ENCODE measurements around the gene AKNAD1. TPM values are rescaled to one million over a fixed set of nuclear protein-coding genes. Genes with fewer than 3 reads are reported as not detected.

The AKNAD1 gene
- total RNA-seq, 3 donors from 2014 or later, result 2.3 to 4.1 (median 2.9) TPM

GRCh38 chr1:108878160-108878469, 21.2 kb upstream of the AKNAD1 start:
- H3K36me3 ChIP-seq, result no peaks in the 10 kb centered on the region
- TF ChIP-seq POLR2AphosphoS5 (IDR thresholded peaks at IDR 0.05), result no peak
- TF ChIP-seq, protein P1, sequence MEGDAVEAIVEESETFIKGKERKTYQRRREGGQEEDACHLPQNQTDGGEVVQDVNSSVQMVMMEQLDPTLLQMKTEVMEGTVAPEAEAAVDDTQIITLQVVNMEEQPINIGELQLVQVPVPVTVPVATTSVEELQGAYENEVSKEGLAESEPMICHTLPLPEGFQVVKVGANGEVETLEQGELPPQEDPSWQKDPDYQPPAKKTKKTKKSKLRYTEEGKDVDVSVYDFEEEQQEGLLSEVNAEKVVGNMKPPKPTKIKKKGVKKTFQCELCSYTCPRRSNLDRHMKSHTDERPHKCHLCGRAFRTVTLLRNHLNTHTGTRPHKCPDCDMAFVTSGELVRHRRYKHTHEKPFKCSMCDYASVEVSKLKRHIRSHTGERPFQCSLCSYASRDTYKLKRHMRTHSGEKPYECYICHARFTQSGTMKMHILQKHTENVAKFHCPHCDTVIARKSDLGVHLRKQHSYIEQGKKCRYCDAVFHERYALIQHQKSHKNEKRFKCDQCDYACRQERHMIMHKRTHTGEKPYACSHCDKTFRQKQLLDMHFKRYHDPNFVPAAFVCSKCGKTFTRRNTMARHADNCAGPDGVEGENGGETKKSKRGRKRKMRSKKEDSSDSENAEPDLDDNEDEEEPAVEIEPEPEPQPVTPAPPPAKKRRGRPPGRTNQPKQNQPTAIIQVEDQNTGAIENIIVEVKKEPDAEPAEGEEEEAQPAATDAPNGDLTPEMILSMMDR (IDR thresholded peaks at IDR 0.05), result no peak
- no peak for TF ChIP-seq POLR2A (IDR thresholded peaks at IDR 0.05)
- peak overlapping the region; percentile 78 to 97 (median 91) for H3K4me3 ChIP-seq
- no peaks in the 10 kb centered on the region for H3K27me3 ChIP-seq
- intact Hi-C loops (cut with DNase I; ENCODE audit: low total_unique reads), result no loop called here
- no peaks in the 10 kb centered on the region for H3K9me3 ChIP-seq
- DNase-seq (ENCODE audit: low spot score in 2 of 2), result no peak
- H3K27ac ChIP-seq, result no peak overlapping the region
- H3K4me1 ChIP-seq, result no peaks in the 10 kb centered on the region

DNA sequence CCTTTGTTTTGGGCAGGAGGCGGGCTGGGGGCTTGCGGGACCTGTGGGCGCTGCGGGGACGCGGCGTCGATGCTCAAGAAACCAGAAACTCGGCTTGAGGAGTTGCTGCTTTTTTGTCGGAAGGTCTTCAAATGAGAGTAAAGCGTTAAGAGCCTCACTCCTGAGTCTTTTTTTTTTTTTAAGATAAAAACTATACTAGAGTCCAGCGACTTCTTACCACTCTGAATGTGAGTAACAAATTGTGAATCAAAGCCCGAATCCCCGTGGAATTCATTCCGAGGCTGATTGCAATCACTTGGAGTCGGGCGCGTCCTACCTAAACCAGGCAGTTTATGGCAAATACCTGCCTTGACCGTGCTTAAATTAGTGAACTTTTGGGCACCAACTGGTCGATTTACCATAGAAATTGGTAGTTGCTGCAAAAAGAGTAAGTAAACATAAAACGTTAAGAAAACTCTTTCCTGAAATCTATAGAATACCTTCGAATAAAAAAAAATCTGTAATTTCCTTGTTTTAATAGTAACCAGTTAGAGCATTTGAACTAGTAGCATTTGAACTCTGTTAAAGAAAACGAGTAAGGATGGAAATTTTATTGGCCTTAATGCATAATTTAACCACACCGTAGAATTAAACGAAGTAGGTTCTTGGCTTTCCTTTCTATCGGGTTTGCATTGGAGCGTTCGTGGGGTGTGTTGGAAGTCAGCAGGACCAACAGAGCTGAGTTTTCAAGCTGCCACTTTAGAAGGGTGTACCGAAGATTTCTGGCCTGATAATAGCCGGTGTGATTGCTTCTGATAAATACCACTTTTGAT, 20.7 kb upstream of the AKNAD1 start:
- TF ChIP-seq POLR2A (IDR thresholded peaks at IDR 0.05) (no peak), POLR2AphosphoS5 (IDR thresholded peaks at IDR 0.05) (no peak)
- TF ChIP-seq, protein P1 (IDR thresholded peaks at IDR 0.05), result no peak
- peak overlapping the region; percentile 78 to 97 (median 91) for H3K4me3 ChIP-seq
- H3K27ac ChIP-seq, result peak overlapping the region; percentile 69
- no peak for DNase-seq (ENCODE audit: low spot score in 2 of 2)
- H3K4me1 ChIP-seq, result no peaks in the 10 kb centered on the region
- H3K9me3 ChIP-seq, result no peaks in the 10 kb centered on the region
- intact Hi-C loops (cut with DNase I; ENCODE audit: low total_unique reads), result no loop called here
- H3K27me3 ChIP-seq, result no peaks in the 10 kb centered on the region
- H3K36me3 ChIP-seq, result no peaks in the 10 kb centered on the region

GRCh38 chr1:108871050-108871724, 14.3 kb upstream of the AKNAD1 start:
- no peak for DNase-seq (ENCODE audit: low spot score in 2 of 2)
- Histone ChIP-seq H3K4me1 (no peaks in the 10 kb centered on the region), H3K4me3 (no peak overlapping the region), H3K27me3 (no peaks in the 10 kb centered on the region), H3K9me3 (no peaks in the 10 kb centered on the region), H3K36me3 (no peaks in the 10 kb centered on the region), H3K27ac (no peak overlapping the region)
- intact Hi-C loops (cut with DNase I; ENCODE audit: low total_unique reads), result no loop called here
- no peak for TF ChIP-seq POLR2A (IDR thresholded peaks at IDR 0.05)
- TF ChIP-seq, protein P1 (IDR thresholded peaks at IDR 0.05), result no peak
- no peak for TF ChIP-seq POLR2AphosphoS5 (IDR thresholded peaks at IDR 0.05)

GRCh38 chr1:108865316-108865910, 8.5 kb upstream of the AKNAD1 start:
- no peak for DNase-seq (ENCODE audit: low spot score in 2 of 2)
- no peaks in the 10 kb centered on the region for H3K36me3 ChIP-seq
- H3K27me3 ChIP-seq, result no peaks in the 10 kb centered on the region
- no peak overlapping the region for H3K27ac ChIP-seq
- H3K4me1 ChIP-seq, result no peaks in the 10 kb centered on the region
- H3K4me3 ChIP-seq, result no peak overlapping the region
- TF ChIP-seq, protein P1 (IDR thresholded peaks at IDR 0.05), result no peak
- TF ChIP-seq POLR2A (IDR thresholded peaks at IDR 0.05) (no peak), POLR2AphosphoS5 (IDR thresholded peaks at IDR 0.05) (no peak)
- intact Hi-C loops (cut with DNase I; ENCODE audit: low total_unique reads), result no loop called here
- H3K9me3 ChIP-seq, result no peaks in the 10 kb centered on the region

DNA sequence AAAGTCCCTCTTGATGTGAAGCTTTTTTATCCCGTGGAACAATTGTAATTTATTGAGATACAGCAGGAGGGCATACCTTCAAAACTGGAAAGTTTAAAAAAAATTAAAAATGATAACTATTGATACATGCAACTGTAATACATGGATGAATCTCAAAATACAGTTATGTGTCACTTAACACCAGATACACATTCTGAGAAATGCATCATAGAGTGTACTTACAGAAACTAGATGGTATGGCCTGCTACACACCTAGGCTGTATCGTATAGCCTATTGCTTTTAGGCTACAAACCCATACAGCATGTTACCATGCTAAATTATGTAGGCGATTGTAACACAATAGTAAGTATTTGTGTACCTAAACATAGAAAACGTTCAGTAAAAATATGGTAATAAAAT, 7.1 kb upstream of the AKNAD1 start:
- TF ChIP-seq, protein P1 (IDR thresholded peaks at IDR 0.05), result no peak
- TF ChIP-seq POLR2A (IDR thresholded peaks at IDR 0.05), result no peak
- TF ChIP-seq POLR2AphosphoS5 (IDR thresholded peaks at IDR 0.05), result no peak
- Histone ChIP-seq H3K4me1 (no peaks in the 10 kb centered on the region), H3K36me3 (no peaks in the 10 kb centered on the region), H3K27ac (no peak overlapping the region), H3K4me3 (no peak overlapping the region), H3K27me3 (no peaks in the 10 kb centered on the region), H3K9me3 (no peaks in the 10 kb centered on the region)
- intact Hi-C loops (cut with DNase I; ENCODE audit: low total_unique reads), result no loop called here
- no peak for DNase-seq (ENCODE audit: low spot score in 2 of 2)

All from breast epithelium (tissue), 4 donors.